Activated CD8-positive, alpha-beta T cell treated with anti-CD3 and anti-CD28 coated beads for 36 hours (primary cell): ENCODE measurements around the gene KCNIP3. TPM values are rescaled to one million over a fixed set of nuclear protein-coding genes. Genes with fewer than 3 reads are reported as not detected.

Experiments
- ATAC-seq: fragments of 200-7000 bp; cut with Tn5 transposase; one replicate; pipeline ENCODE4 v1.10.0; 2021; ENCODE audit warnings: mild to moderate bottlenecking, moderate library complexity
- CTCF ChIA-PET: fragments of 350-600 bp; sonication (Branson Sonifier 250); formaldehyde crosslinking; loops from one replicate; lab custom pipeline; 2021; ENCODE audit warnings: antibody characterized with exemption; lab: Charles Lee
- POLR2A ChIA-PET: fragments of 350-600 bp; sonication (Branson Sonifier 250); formaldehyde crosslinking; loops from one replicate; lab custom pipeline; 2021; ENCODE audit warnings: antibody characterized with exemption; lab: Charles Lee
- DNase-seq: peaks from one replicate; pipeline ENCODE4 v3.0.0-alpha.2; 2020
- H3K27ac Mint-ChIP-seq: one replicate; pipeline ENCODE4 v1.8.0; 2021; ENCODE audit warnings: mild to moderate bottlenecking, mixed read lengths
- H3K27me3 Mint-ChIP-seq: one replicate; pipeline ENCODE4 v1.8.0; 2021; ENCODE audit warnings: mixed read lengths
- H3K36me3 Mint-ChIP-seq: one replicate; pipeline ENCODE4 v1.8.0; 2021; ENCODE audit warnings: low read depth, mixed read lengths
- H3K4me1 Mint-ChIP-seq: one replicate; pipeline ENCODE4 v1.8.0; 2021; ENCODE audit warnings: low read depth, mixed read lengths
- H3K4me3 Mint-ChIP-seq: one replicate; pipeline ENCODE4 v1.8.0; 2021; ENCODE audit warnings: mild to moderate bottlenecking, moderate library complexity, mixed read lengths
- H3K9me3 Mint-ChIP-seq: one replicate; pipeline ENCODE4 v1.8.0; 2021; ENCODE audit warnings: mixed read lengths
- CTCF ChIP-seq: fragments of 200-600 bp; IDR thresholded peaks from one replicate; pipeline ENCODE4 v1.8.0; 2022; ENCODE audit warnings: antibody characterized with exemption, mild to moderate bottlenecking
- intact Hi-C: fragments of 100-400 bp; cut with micrococcal nuclease; formaldehyde crosslinking; loops from one replicate; pipeline ENCODE4 v1.10.0; 2022
- total RNA-seq, 2 experiments: library from RNA; stranded (reverse); gene quantifications; one replicate each; pipeline ENCODE4 v1.2.3, GENCODE V29; 2021

Gene KCNIP3
- total RNA-seq, 2 experiments from 2014 or later = not detected

GRCh38 chr2:95319481-95320343, 22.6 kb downstream of the KCNIP3 start:
- intact Hi-C loops = no loop called here
- no peak for TF ChIP-seq CTCF
- Mint-ChIP-seq H3K27me3 (no peaks in the 10 kb centered on the region), H3K9me3 (no peaks in the 10 kb centered on the region), H3K4me1 (no peaks in the 10 kb centered on the region), H3K27ac (no peak overlapping the region), H3K4me3 (no peak overlapping the region), H3K36me3 (no peaks in the 10 kb centered on the region)
- ATAC-seq = no peak
- DNase-seq = no peak
- POLR2A ChIA-PET = no interaction called here
- CTCF ChIA-PET = no interaction called here

GRCh38 chr2:95320344-95320712, 23.2 kb downstream of the KCNIP3 start:
- TF ChIP-seq CTCF = no peak
- DNase-seq (no peak), ATAC-seq (no peak)
- no peak overlapping the region for H3K4me3 Mint-ChIP-seq
- H3K9me3 Mint-ChIP-seq = no peaks in the 10 kb centered on the region
- ChIA-PET POLR2A (no interaction called here), CTCF (no interaction called here)
- H3K27ac Mint-ChIP-seq = no peak overlapping the region
- no peaks in the 10 kb centered on the region for H3K4me1 Mint-ChIP-seq
- no peaks in the 10 kb centered on the region for H3K36me3 Mint-ChIP-seq
- no peaks in the 10 kb centered on the region for H3K27me3 Mint-ChIP-seq
- intact Hi-C loops = no loop called here

GRCh38 chr2:95320986-95321767, 24.0 kb downstream of the KCNIP3 start:
- ChIA-PET CTCF (no interaction called here), POLR2A (no interaction called here)
- no peaks in the 10 kb centered on the region for H3K4me1 Mint-ChIP-seq
- H3K4me3 Mint-ChIP-seq = no peak overlapping the region
- H3K27me3 Mint-ChIP-seq = no peaks in the 10 kb centered on the region
- DNase-seq (no peak), ATAC-seq (no peak)
- H3K9me3 Mint-ChIP-seq = no peaks in the 10 kb centered on the region
- H3K27ac Mint-ChIP-seq = no peak overlapping the region
- intact Hi-C loops = no loop called here
- TF ChIP-seq CTCF = no peak
- H3K36me3 Mint-ChIP-seq = no peaks in the 10 kb centered on the region

GRCh38 chr2:95323347-95324155, 26.4 kb downstream of the KCNIP3 start:
- Mint-ChIP-seq H3K4me1 (no peaks in the 10 kb centered on the region), H3K4me3 (no peak overlapping the region), H3K27me3 (no peaks in the 10 kb centered on the region), H3K27ac (no peak overlapping the region), H3K9me3 (no peaks in the 10 kb centered on the region), H3K36me3 (no peaks in the 10 kb centered on the region)
- POLR2A ChIA-PET = no interaction called here
- DNase-seq (peak; percentile 21), ATAC-seq (peak; percentile 64)
- peak; percentile 37 for TF ChIP-seq CTCF
- CTCF ChIA-PET = no interaction called here
- intact Hi-C loops = no loop called here
